CD4-positive, alpha-beta T cell treated with Interleukin-17A for 4 hours (primary cell): ENCODE results near the gene WDR53.
A peak's percentile ranks its signal among the peaks of the same experiment; 100 is the strongest.
"Not testable (repeated sequence)": the region's sequence is repeated elsewhere in the genome, so short reads cannot be mapped to it uniquely, and the experiment has no call there.

Experiments
- DNase-seq: peaks from one replicate; pipeline ENCODE4 v3.0.0-alpha.2; 2020; ENCODE audit warnings: mixed read lengths

Gene WDR53

GRCh38 chr3:196568246-196569002 is at the start of gene WDR53, which contains the start of gene FBXO45:
TSS of gene WDR53 (minus strand) at chr3:196568554. CDS start at chr3:196561475, 7,079 bp downstream.
TSS of gene FBXO45 (plus strand) at chr3:196568660. CDS start at chr3:196568985, 325 bp downstream.
- peak; percentile 96 for DNase-seq

GRCh38 chr3:196617256-196617655 is 48.9 kb upstream of the WDR53 start:
- no peak for DNase-seq

DNA sequence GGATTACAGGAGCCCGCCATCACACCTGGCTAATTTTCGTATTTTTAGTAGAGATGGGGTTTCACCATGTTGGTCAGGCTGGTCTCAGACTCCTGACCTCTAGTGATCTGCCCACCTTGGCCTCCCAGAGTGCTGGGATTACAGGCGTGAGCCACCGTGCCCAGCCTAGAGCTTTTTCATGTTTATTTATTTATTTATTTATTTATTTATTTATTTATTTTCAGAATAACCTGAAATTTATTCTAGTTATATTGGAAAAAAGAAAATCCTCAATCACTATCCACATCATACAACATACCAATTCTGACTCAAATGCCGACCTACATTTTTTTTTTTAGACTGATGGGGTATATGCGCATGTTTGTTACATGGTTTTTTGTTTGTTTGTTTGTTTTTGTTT is 46.9 kb upstream of the WDR53 start:
- not testable (repeated sequence) for DNase-seq

DNA sequence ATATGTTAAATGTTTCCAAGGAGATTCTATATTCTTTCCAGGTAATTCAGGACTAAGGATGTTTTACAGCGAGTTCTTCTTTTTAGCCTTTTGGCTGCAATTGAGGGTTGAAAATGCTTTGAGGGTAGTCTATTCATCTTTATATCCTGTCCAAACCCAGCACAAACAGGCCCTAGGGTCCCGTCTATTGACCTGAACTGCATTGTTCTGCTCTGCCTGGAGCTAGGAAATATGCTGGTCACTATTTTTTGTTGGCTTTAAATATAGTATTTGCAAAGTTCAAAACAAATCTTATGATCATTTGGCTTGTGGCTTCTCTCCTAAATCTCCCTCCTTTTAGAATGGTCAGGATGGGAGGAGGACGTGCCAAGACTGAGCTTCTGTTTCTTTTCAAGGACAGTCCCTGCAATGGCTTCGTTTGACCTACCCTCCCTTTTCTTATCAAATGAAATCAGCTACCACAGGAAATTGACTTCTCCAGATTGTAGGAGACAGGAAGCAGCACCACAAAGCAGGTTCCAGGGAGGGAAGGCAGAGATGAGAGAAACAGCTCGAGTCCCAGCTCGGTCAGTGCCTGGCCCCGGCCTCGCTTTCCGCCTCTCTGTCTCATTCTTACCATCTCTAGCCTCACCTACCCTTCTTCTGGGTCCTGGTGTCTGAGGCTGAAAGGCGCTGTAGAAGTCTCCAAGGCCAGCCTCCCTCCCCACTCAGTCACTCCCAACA is 43.6 kb upstream of the WDR53 start:
- peak; percentile 42 for DNase-seq

GRCh38 chr3:196609805-196610515 is 41.6 kb upstream of the WDR53 start:
- DNase-seq, result peak; percentile 21

GRCh38 chr3:196609343-196609775 is 41.0 kb upstream of the WDR53 start:
- DNase-seq, result peak; percentile 98

- DNase-seq, result no peak
Observed at GRCh38 chr3:196608693-196609092, 40.3 kb upstream of the WDR53 start.

- DNase-seq, result peak; percentile 83
Observed at GRCh38 chr3:196604548-196604947, 36.2 kb upstream of the WDR53 start.

DNA sequence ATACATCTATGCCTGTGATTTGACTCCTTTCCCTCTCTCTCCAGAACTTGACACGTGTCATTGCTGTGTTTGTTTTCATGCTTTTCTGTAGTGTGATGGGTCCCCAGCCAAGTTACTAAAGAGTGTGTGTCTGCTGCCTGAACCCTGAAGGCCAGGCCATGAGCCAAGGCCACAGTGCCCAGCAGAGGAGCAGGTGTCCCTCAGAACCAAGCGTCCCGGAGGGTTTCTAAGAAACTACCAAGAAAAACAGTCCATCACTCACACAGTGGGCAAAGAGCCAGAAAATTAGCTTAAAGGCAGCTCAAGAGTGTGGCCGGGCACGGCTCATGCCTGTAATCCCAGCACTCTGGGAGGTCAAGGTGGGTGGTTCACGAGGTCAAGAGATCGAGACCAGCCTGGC is 35.3 kb upstream of the WDR53 start:
- DNase-seq, result no peak

GRCh38 chr3:196602673-196603072 is 34.3 kb upstream of the WDR53 start:
- no peak for DNase-seq

- no peak for DNase-seq
Observed at GRCh38 chr3:196600359-196600758, 32.0 kb upstream of the WDR53 start.

DNA sequence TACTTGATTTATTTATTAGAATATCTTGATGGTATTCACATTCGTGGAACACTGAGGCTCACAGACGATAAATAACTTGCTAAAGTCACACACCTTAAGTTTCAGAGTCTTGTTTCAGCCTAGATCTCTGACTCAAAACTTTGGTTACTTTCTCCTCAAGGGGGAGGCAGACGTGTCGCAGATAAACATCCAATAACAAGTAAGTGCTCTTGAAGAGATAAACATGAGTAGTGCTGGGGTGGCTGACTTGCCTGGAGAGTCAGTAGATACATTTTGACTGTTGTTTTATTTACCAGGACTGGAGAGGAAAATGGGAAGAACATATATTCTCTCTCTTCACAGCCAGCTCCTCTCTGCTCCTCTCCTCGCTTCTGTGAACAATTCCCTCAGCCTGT is 31.4 kb upstream of the WDR53 start:
- no peak for DNase-seq

GRCh38 chr3:196597971-196598733 is 29.8 kb upstream of the WDR53 start:
- DNase-seq, result peak; percentile 64

- DNase-seq, result no peak
Observed at GRCh38 chr3:196596355-196596754, 28.0 kb upstream of the WDR53 start.

DNA sequence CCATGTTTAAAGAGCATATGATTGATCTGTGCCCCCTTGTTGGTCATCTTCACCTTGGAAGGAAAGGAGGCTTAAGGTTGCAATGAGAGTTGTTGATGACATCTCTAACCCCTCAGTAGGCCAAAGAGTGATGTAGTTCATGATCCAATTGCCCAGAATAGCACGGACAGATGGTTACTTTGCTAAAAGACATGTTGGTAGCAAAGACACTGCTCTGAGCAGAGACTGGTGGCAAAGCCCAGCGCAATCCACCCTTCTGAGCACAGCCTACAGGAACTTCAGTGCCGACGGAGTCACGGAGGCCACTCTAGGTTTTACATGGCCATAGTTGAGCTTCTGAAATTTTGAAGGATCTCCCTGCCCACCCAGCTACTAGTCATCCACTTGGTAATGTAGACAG is 21.9 kb upstream of the WDR53 start:
- DNase-seq, result no peak

DNA sequence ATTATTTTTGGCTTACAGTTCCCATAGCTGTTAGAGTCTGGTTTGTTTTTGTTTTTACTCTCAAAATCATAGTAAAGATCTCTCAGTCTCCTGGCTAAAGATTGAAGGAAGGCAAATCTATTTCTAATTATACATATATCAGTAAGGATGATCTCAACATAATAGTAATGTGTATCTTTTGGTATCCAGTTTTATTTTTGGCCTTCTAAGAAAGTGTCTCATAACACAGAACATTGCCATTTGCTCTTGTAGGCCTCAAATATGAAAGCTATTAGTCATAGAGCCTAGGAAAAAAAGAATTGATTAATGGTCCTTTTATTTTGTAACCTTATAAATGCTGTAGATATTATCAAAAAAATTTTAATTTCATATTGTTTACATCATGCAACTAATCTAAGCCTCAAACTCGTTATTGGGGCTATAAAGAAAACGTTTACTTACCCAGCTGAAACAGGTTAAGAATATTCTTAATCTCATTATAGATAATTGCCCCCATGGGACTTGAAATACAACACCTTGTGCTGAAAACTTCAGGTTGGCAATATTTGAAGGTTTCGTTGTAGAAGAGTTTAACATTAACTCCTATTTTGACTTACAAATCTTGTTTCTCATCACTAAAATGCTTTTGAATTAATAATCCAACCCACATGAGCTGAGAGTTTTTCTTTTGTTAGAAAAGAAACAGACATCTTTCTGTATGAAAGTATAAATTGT is 16.8 kb upstream of the WDR53 start:
- no peak for DNase-seq

- no peak for DNase-seq
Observed at GRCh38 chr3:196572389-196572788, 4.0 kb upstream of the WDR53 start.

- DNase-seq, result not testable (repeated sequence)
Observed at GRCh38 chr3:196570332-196570731, 2.0 kb upstream of the WDR53 start.

GRCh38 chr3:196569003-196569516 is 706 bp upstream of the WDR53 start:
- peak; percentile 58 for DNase-seq

- peak; percentile 55 for DNase-seq
Observed at GRCh38 chr3:196563721-196564225, 4.6 kb downstream of the WDR53 start.

GRCh38 chr3:196559826-196560225 is 8.5 kb downstream of the WDR53 start:
- DNase-seq, result no peak

DNA sequence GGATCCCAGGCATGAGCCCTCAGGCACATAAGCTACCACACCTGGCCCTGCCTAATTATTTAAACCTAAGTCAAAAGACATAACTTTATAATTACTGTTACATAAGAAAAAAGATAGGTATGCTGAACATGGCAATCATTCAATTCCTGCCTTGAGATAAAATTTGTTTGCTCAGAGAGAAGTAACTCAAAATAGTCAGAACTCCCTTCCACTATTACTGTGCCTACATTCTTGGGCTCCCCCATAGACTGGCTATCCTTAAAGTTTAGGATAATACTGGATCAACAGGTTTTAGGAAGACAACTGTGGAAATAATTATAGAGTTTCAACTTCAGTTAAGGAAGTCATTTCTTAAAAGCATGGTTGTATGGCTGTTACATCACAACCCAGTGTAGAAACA is 9.9 kb downstream of the WDR53 start:
- DNase-seq, result no peak
